Hair follicle dermal papilla cell (primary cell): ENCODE results near the gene SELENOH. TPM values are rescaled to one million over a fixed set of nuclear protein-coding genes. Genes with fewer than 3 reads are reported as not detected.

Experiments
- small RNA-seq: library from RNA; depleted of rRNA; stranded (forward); fragments of <200 nt; gene quantifications from one replicate; pipeline ENCODE3, GENCODE V24; 2012
- total RNA-seq: library from RNA; depleted of rRNA; stranded (reverse); fragments of >200 nt; gene quantifications from 2 replicates; pipeline ENCODE4 v1.2.3, GENCODE V29; 2012

Gene SELENOH
- total RNA-seq = 46.9 and 57.4 TPM in 2 replicates

GRCh38 chr11:57741132-57742086 lies at the start of gene SELENOH:
Gene SELENOH (plus strand): TSS chr11:57741491. CDS start chr11:57741596, 105 bp downstream.

GRCh38 chr11:57711414-57712255 lies 29.7 kb upstream of the SELENOH start, which contains the start of gene MED19:
Gene MED19 (minus strand): TSS chr11:57712215. CDS start chr11:57712179, 36 bp downstream.

DNA sequence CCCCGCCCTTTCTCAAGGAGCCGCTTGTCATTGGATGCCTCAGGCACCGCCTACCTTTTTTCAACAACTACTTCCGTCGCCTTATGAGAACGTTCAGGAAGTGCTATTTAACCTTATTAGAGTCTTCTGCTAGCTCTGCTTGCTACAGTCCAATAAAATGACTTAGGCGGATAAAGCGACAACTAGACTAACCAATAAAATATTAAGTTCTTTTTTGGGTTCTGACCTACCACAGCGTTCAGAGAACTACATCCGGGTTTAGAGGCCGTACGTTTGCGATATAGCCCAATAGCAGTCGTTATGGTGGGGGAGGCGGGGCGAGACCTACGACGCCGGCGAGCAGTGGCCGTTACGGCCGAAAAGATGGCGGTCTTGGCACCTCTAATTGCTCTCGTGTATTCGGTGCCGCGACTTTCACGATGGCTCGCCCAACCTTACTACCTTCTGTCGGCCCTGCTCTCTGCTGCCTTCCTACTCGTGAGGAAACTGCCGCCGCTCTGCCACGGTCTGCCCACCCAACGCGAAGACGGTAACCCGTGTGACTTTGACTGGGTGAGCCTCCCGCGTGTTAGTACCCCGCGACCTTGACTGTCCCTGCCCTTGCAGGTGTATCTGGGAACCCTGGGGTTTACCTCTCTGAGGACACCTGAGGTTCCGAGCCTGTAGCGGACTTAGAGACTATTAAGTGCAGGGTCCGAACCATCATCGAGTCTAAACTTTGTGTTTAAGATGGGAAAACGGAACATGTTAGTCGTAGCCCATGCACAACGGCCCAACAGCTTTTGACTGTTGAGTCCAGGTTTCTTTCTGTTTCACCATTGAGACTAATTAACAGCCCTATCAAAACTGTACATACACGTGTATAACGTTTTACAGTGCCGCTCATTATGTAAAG lies 28.8 kb upstream of the SELENOH start, which contains the start of gene TMX2:
Gene TMX2, plus strand, starts transcription at position 338 of the 895 bp plus-strand sequence. Its CDS starts 26 bp downstream, at position 364.

DNA sequence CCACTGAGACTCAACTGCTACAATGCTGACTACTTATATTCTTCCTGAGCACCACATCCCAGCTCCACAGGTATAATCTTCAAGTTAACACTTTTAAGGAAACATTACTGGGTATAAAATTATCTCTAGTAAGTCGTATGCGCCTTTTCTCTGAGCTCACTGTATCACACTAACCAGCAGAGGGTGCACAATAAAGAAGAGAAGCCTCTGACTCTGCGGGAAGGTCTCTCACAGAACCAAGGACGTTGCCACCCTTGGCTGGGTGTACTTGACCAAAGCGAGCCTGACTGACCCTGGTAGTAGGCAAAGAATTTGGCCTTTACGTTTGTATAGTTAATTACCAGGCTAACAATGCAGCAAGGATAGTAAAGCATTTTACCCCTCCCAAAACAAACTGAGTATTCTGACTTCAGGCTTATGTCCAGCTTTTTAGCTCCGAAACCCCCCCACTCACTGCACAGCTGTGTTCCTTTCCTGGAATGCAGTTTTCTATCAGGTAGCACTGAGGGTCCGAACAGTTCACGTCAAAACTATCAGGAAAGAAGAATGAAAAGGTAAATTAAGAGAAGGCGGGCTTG lies 10.5 kb downstream of the SELENOH start, which contains the start of gene BTBD18:
Gene BTBD18, minus strand, starts transcription at position 144 of the 578 bp plus-strand sequence. CDS start 631 bp downstream, outside the sequence.

DNA sequence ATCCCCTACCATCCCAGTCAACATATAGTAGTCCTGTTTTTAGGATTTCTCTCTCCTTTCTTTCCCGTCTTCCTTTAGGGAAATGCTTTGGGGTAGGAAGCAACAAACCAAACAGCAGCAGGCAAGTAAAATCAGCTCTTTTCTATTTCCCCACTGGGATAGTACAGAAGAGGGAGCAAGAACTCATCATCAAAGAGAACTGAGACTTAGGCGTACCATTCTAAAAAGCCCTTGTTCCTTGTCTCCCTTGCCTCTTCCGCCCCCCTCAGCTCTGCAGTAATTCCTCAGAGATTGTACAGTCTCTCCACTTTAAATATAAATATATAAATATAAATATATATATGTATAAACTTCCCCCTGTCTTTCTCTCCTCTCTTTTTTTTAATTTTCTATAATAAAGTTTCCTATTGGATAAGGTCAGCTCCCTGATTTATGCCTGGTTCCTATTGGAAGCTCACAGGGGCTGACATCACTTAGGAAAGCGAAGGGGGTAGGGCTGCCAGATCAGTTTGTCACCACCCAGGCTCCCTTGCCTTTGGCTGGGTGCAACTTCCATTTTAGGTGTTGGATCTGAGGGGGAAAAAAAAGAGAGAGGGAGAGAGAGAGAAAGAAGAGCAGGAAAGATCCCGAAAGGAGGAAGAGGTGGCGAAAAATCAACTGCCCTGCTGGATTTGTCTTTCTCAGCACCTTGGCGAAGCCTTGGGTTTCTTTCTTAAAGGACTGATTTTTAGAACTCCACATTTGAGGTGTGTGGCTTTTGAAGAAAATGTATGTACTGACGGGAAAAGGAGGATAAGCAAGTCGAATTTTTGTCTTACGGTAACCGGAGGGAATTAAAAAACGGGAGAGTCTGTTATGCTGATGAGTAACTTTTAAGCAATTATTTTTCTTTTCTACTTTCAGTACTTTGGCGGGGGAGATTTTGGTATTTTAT lies 20.3 kb downstream of the SELENOH start, which contains the start of gene CTNND1:
Gene CTNND1, plus strand, starts transcription at position 502 of the 934 bp plus-strand sequence. CDS start 29,677 bp downstream, outside the sequence.

Small RNA genes within 50 kb of the gene (small RNA-seq; reads per million reads assigned to genes)
- not detected for gene AP001931.1
- not detected for gene TMX2-CTNND1

Other genes starting within 250 kb of the SELENOH start
- gene SLC43A1, start 225.8 kb upstream of the SELENOH start, total RNA-seq = 12.9 and 19.1 TPM in 2 replicates
- 10.5 and 12.3 TPM in 2 replicates for gene TIMM10, start 210.7 kb upstream of the SELENOH start, total RNA-seq
- not detected in 2 replicates for gene SMTNL1, start 203.9 kb upstream of the SELENOH start, total RNA-seq
- 64.8 and 65.7 TPM in 2 replicates for gene UBE2L6, start 173.8 kb upstream of the SELENOH start, total RNA-seq
- 22.2 and 24.5 TPM in 2 replicates for gene SERPING1, start 143.8 kb upstream of the SELENOH start, total RNA-seq
- gene YPEL4, start 91.6 kb upstream of the SELENOH start, total RNA-seq = 0.73 and 0.97 TPM in 2 replicates
- gene CLP1, start 83.7 kb upstream of the SELENOH start, total RNA-seq = 13.8 and 17.5 TPM in 2 replicates
- gene ZDHHC5, start 73.4 kb upstream of the SELENOH start, total RNA-seq = 53.9 and 57.3 TPM in 2 replicates
- 10.2 and 10.9 TPM in 2 replicates for gene MED19, start 29.3 kb upstream of the SELENOH start, total RNA-seq
- 41.4 and 48.2 TPM in 2 replicates for gene TMX2, start 28.9 kb upstream of the SELENOH start, total RNA-seq
- gene BTBD18, start 10.3 kb downstream of the SELENOH start, total RNA-seq = not detected in 2 replicates
- 130 and 142 TPM in 2 replicates for gene CTNND1, start 20.3 kb downstream of the SELENOH start, total RNA-seq